H9 (cell line): ENCODE data around the gene CMSS1. TPM values are rescaled to one million over a fixed set of nuclear protein-coding genes. Genes with fewer than 3 reads are reported as not detected.

ENCODE experiments used
- DNase-seq: peaks from one replicate; pipeline ENCODE4 v3.0.0-alpha.2; 2017
- H2AFZ ChIP-seq: one replicate; pipeline ENCODE4 v1.6.1; 2013; ENCODE audit warnings: mild to moderate bottlenecking, low read length, control low read depth, moderate library complexity
- H2AK5ac ChIP-seq: 2 replicates; pipeline ENCODE4 v1.6.1; 2013; ENCODE audit warnings: low read length, control low read depth, mixed read lengths; ENCODE audit not compliant: insufficient read length
- H2BK120ac ChIP-seq: one replicate; pipeline ENCODE4 v1.6.1; 2013; ENCODE audit warnings: low read depth, mild to moderate bottlenecking, low read length, control low read depth, inconsistent platforms; ENCODE audit not compliant: poor library complexity, severe bottlenecking
- H2BK12ac ChIP-seq: 2 replicates; pipeline ENCODE4 v1.6.1; 2013; ENCODE audit warnings: low read length, control low read depth, mixed read lengths, low read depth; ENCODE audit not compliant: insufficient read length
- H2BK15ac ChIP-seq: 2 replicates; pipeline ENCODE4 v1.6.1; 2013; ENCODE audit warnings: low read depth, low read length, control low read depth
- H2BK20ac ChIP-seq: one replicate; pipeline ENCODE4 v1.6.1; 2013; ENCODE audit warnings: low read depth, mild to moderate bottlenecking, low read length, control low read depth, inconsistent platforms; ENCODE audit not compliant: poor library complexity, severe bottlenecking
- H2BK5ac ChIP-seq: 2 replicates; pipeline ENCODE4 v1.6.1; 2013; ENCODE audit warnings: low read length, control low read depth, mixed read lengths; ENCODE audit not compliant: insufficient read length
- H3K14ac ChIP-seq: 2 replicates; pipeline ENCODE4 v1.6.1; 2013; ENCODE audit warnings: low read length, control low read depth; ENCODE audit not compliant: insufficient read depth
- H3K18ac ChIP-seq: 2 replicates; pipeline ENCODE4 v1.6.1; 2013; ENCODE audit warnings: low read depth, mild to moderate bottlenecking, mixed read lengths, low read length, control low read depth; ENCODE audit not compliant: insufficient read length
- H3K23ac ChIP-seq: 2 replicates; pipeline ENCODE4 v1.6.1; 2013; ENCODE audit warnings: low read length, control low read depth, mixed read lengths, low read depth; ENCODE audit not compliant: insufficient read length
- H3K23me2 ChIP-seq: 2 replicates; pipeline ENCODE4 v1.6.1; 2013; ENCODE audit warnings: low read depth, mild to moderate bottlenecking, mixed read lengths, low read length, control low read depth; ENCODE audit not compliant: insufficient read length, poor library complexity, severe bottlenecking
- H3K27ac ChIP-seq: 2 replicates; pipeline ENCODE4 v1.5.1; 2013; ENCODE audit warnings: low read length, control low read depth, mixed read lengths, low read depth; ENCODE audit not compliant: insufficient read length
- H3K27me3 ChIP-seq: 2 replicates; pipeline ENCODE4 v1.6.1; 2013; ENCODE audit warnings: low read length, control low read depth, inconsistent platforms; ENCODE audit not compliant: insufficient read depth
- H3K4ac ChIP-seq: 2 replicates; pipeline ENCODE4 v1.6.1; 2013; ENCODE audit warnings: low read depth, mild to moderate bottlenecking, control low read depth, inconsistent platforms, low read length, moderate library complexity
- H3K4me1 ChIP-seq: 2 replicates; pipeline ENCODE4 v1.6.1; 2013; ENCODE audit warnings: low read length, control low read depth, inconsistent platforms; ENCODE audit not compliant: insufficient read depth
- H3K4me2 ChIP-seq: 2 replicates; pipeline ENCODE4 v1.6.1; 2013; ENCODE audit warnings: low read length, control low read depth, mixed read lengths; ENCODE audit not compliant: insufficient read length, insufficient read depth
- H3K56ac ChIP-seq: 2 replicates; pipeline ENCODE4 v1.6.1; 2013; ENCODE audit warnings: low read depth, mild to moderate bottlenecking, mixed read lengths, low read length, control low read depth; ENCODE audit not compliant: insufficient read length
- H3K79me1 ChIP-seq: 2 replicates; pipeline ENCODE4 v1.6.1; 2013; ENCODE audit warnings: low read depth, mild to moderate bottlenecking, moderate library complexity, low read length, control low read depth, inconsistent platforms; ENCODE audit not compliant: insufficient read depth, poor library complexity, severe bottlenecking
- H3K79me2 ChIP-seq: 2 replicates; pipeline ENCODE4 v1.6.1; 2013; ENCODE audit warnings: low read length, control low read depth, inconsistent platforms; ENCODE audit not compliant: insufficient read depth
- H3K9ac ChIP-seq: 2 replicates; pipeline ENCODE4 v1.6.1; 2013; ENCODE audit warnings: low read length, control low read depth, mixed read lengths; ENCODE audit not compliant: insufficient read length; ENCODE audit errors: extremely low read depth
- H3K9me3 ChIP-seq: one replicate; pipeline ENCODE4 v1.6.1; 2013; ENCODE audit warnings: low read depth, low read length, inconsistent platforms; ENCODE audit not compliant: control insufficient read depth
- H3T11ph ChIP-seq: one replicate; pipeline ENCODE4 v1.6.1; 2013; ENCODE audit warnings: mild to moderate bottlenecking, low read length, control low read depth, inconsistent platforms
- H4K20me1 ChIP-seq: one replicate; pipeline ENCODE4 v1.6.1; 2013; ENCODE audit not compliant: control insufficient read depth, insufficient read length, insufficient read depth
- H4K5ac ChIP-seq: 2 replicates; pipeline ENCODE4 v1.6.1; 2013; ENCODE audit warnings: low read depth, mild to moderate bottlenecking, mixed read lengths, low read length, control low read depth; ENCODE audit not compliant: insufficient read length
- H4K8ac ChIP-seq: replicated peaks from 2 replicates; pipeline ENCODE4 v1.6.1; 2013; ENCODE audit warnings: low read length, control low read depth, mixed read lengths, low read depth; ENCODE audit not compliant: insufficient read length
- H4K91ac ChIP-seq: 2 replicates; pipeline ENCODE4 v1.6.1; 2013; ENCODE audit warnings: low read depth, mild to moderate bottlenecking, moderate library complexity, mixed read lengths, low read length, control low read depth; ENCODE audit not compliant: insufficient read length
- H3K27ac Mint-ChIP-seq, 3 experiments: 2 replicates in 2 of 3; 3 replicates in 1 of 3; pipeline ENCODE4 v1.8.0; 2020 to 2021; ENCODE audit warnings: mixed read lengths in 3 of 3, mild to moderate bottlenecking in 1 of 3, moderate library complexity in 1 of 3
- H3K27me3 Mint-ChIP-seq: 2 replicates; pipeline ENCODE4 v1.8.0; 2021; ENCODE audit warnings: low read depth, mild to moderate bottlenecking, moderate library complexity, mixed read lengths
- H3K36me3 Mint-ChIP-seq, 3 experiments: 2 replicates in 2 of 3; 3 replicates in 1 of 3; pipeline ENCODE4 v1.8.0; 2020 to 2021; ENCODE audit warnings: low read depth in 3 of 3, mixed read lengths in 3 of 3; ENCODE audit not compliant: insufficient read depth in 1 of 3
- H3K4me1 Mint-ChIP-seq, 2 experiments: 2 replicates each; pipeline ENCODE4 v1.8.0; 2020; ENCODE audit warnings: mixed read lengths in 2 of 2
- H3K4me3 Mint-ChIP-seq, 2 experiments: 2 replicates in 1 of 2; 3 replicates in 1 of 2; pipeline ENCODE4 v1.8.0; 2020 to 2021; ENCODE audit warnings: mild to moderate bottlenecking in 2 of 2, mixed read lengths in 2 of 2, moderate library complexity in 1 of 2
- H3K9me3 Mint-ChIP-seq, 2 experiments: 2 replicates in 1 of 2; 3 replicates in 1 of 2; pipeline ENCODE4 v1.8.0; 2020; ENCODE audit warnings: mild to moderate bottlenecking in 2 of 2, mixed read lengths in 2 of 2, moderate library complexity in 1 of 2
- WGBS: extraction: QIAGEN DNeasy Blood & Tissue Kit; methylation state at CpG from one replicate; pipeline ENCODE4 v1.1.7; 2013; ENCODE audit warnings: missing lambda C conversion rate, low lambda C conversion rate, mixed read lengths; ENCODE audit not compliant: insufficient read length; ENCODE audit errors: extremely low coverage; 5-methylcytosine and 5-hydroxymethylcytosine counted together
- total RNA-seq: library from RNA; stranded (reverse); gene quantifications from 2 replicates; pipeline ENCODE4 v1.2.1, GENCODE V29; 2021
- TF ChIP-seq, protein P1 (sequence below): fragments of 200-600 bp; sonication (generic); conservative IDR thresholded peaks from 3 replicates; pipeline ENCODE4 v1.8.0; 2021; ENCODE audit warnings: antibody characterized with exemption, mild to moderate bottlenecking

Gene CMSS1
- total RNA-seq, 1 experiment from 2014 or later: 61.8 TPM

DNA sequence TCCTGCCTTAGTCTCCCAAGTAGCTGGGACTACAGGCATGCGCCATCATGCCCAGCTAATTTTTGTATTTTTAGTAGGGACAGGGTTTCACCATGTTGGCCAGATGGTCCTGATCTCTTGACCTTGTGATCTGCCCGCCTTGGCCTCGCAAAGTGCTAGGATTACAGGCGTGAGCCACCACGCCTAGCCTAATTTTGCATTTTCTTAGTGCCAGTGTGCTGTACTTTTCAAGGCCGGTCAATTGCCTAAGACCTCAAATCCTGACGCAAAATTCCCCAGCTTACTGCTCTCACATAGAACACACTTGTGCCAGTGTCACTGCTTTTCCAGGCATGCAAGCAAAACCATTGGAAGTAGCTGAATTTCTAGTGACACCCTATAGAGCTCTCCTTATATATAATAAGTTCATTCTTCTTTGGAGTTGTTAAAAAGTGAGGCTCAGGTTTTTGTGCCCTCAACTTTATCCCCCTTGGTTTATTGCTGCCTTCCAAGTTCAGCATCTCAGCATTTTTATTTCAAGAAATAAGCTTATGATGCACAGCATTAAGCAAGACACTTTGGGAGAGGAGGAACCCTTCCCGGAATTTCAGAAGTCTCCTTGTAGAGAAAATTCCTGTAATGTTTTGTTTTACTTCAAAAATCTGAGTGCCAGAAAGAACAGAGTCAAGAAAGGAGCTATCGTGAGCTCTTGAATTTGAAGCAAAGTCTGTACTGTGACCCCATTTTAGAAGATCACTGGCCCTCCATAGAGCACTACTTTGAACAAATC is 203.4 kb downstream of the CMSS1 start:
- DNase-seq: no peak
- no peak overlapping the region for H3K27ac ChIP-seq
- no peak overlapping the region for H3K4ac ChIP-seq
- no peak overlapping the region for H4K8ac ChIP-seq
- no peaks in the 10 kb centered on the region for H3K9me3 ChIP-seq
- Mint-ChIP-seq H3K27ac (no peak overlapping the region), H3K4me1 (peaks cover 6 to 8% of the 10 kb centered on the region in 2 experiments), H3K9me3 (no peaks in the 10 kb centered on the region), H3K36me3 (no peaks in the 10 kb centered on the region), H3K4me3 (no peak overlapping the region), H3K27me3 (no peaks in the 10 kb centered on the region)
- H3K23ac ChIP-seq: no peak overlapping the region
- H2BK12ac ChIP-seq: no peak overlapping the region
- no peak overlapping the region for H2BK15ac ChIP-seq
- no peak overlapping the region for H2BK5ac ChIP-seq
- TF ChIP-seq, protein P1, sequence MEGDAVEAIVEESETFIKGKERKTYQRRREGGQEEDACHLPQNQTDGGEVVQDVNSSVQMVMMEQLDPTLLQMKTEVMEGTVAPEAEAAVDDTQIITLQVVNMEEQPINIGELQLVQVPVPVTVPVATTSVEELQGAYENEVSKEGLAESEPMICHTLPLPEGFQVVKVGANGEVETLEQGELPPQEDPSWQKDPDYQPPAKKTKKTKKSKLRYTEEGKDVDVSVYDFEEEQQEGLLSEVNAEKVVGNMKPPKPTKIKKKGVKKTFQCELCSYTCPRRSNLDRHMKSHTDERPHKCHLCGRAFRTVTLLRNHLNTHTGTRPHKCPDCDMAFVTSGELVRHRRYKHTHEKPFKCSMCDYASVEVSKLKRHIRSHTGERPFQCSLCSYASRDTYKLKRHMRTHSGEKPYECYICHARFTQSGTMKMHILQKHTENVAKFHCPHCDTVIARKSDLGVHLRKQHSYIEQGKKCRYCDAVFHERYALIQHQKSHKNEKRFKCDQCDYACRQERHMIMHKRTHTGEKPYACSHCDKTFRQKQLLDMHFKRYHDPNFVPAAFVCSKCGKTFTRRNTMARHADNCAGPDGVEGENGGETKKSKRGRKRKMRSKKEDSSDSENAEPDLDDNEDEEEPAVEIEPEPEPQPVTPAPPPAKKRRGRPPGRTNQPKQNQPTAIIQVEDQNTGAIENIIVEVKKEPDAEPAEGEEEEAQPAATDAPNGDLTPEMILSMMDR: no peak
- no peaks in the 10 kb centered on the region for H3K27me3 ChIP-seq
- H3T11ph ChIP-seq: no peak overlapping the region
- H3K4me2 ChIP-seq: no peak overlapping the region
- H2BK120ac ChIP-seq: no peak overlapping the region
- no peak overlapping the region for H4K91ac ChIP-seq
- H2AK5ac ChIP-seq: no peak overlapping the region
- H3K18ac ChIP-seq: no peak overlapping the region
- no peaks in the 10 kb centered on the region for H3K79me1 ChIP-seq
- peaks cover 2% of the 10 kb centered on the region; the same call in 1 of the 2 replicates for H3K4me1 ChIP-seq
- H3K56ac ChIP-seq: no peak overlapping the region
- no peak overlapping the region for H3K9ac ChIP-seq
- no peak overlapping the region for H2AFZ ChIP-seq
- no peaks in the 10 kb centered on the region for H3K79me2 ChIP-seq
- H3K23me2 ChIP-seq: no peaks in the 10 kb centered on the region
- no peaks in the 10 kb centered on the region for H4K20me1 ChIP-seq
- no peak overlapping the region for H2BK20ac ChIP-seq
- no peak overlapping the region for H4K5ac ChIP-seq
- no peak overlapping the region for H3K14ac ChIP-seq
- no CpG with 5 or more reads among the region's 9 CpGs for WGBS
